IMR-90 (cell line): ENCODE data around the gene CMIP. TPM values are rescaled to one million over a fixed set of nuclear protein-coding genes. Genes with fewer than 3 reads are reported as not detected.
A peak's percentile ranks its signal among the peaks of the same experiment; 100 is the strongest.

ENCODE experiments used
- ATAC-seq: fragments of 200-7000 bp; cut with Tn5 transposase; 2 replicates; pipeline ENCODE4 v1.9.1; 2020; ENCODE audit warnings: low read depth, mild to moderate bottlenecking, moderate library complexity
- BruUV-seq: library from RNA; stranded (reverse); fragments of 400-500 nt; replicated peaks from 2 replicates; lab custom pipeline; 2021; lab: Mats Ljungman, UMichigan
- CTCF ChIA-PET: fragments of 300-600 bp; formaldehyde crosslinking; extraction: SDS; loops from one replicate; lab custom pipeline; 2021; ENCODE audit warnings: antibody characterized with exemption; lab: Yijun Ruan, JAX
- POLR2A ChIA-PET: fragments of 300-600 bp; sonication (Branson Sonifier 250); formaldehyde crosslinking; loops from one replicate; lab custom pipeline; 2022; ENCODE audit warnings: antibody characterized with exemption; ENCODE audit not compliant: unreplicated experiment; lab: Charles Lee
- DNase-seq: peaks from one replicate; pipeline ENCODE4 v3.0.0; 2013
- H2AFZ ChIP-seq: replicated peaks from 2 replicates; pipeline ENCODE3; 2013; ENCODE audit warnings: low read length, mild to moderate bottlenecking; ENCODE audit not compliant: poor library complexity
- H2AK5ac ChIP-seq: 2 replicates; pipeline ENCODE4 v1.6.1; 2013; ENCODE audit warnings: low read depth, low read length, inconsistent platforms
- H2AK9ac ChIP-seq: replicated peaks from 2 replicates; pipeline ENCODE3; 2013; ENCODE audit warnings: mild to moderate bottlenecking, low read depth, low read length, moderate library complexity; ENCODE audit not compliant: poor library complexity
- H2BK120ac ChIP-seq: 2 replicates; pipeline ENCODE4 v1.6.1; 2013; ENCODE audit warnings: low read depth, low read length, inconsistent platforms
- H2BK15ac ChIP-seq: 3 replicates; pipeline ENCODE4 v1.6.1; 2013; ENCODE audit warnings: low read depth, low read length, inconsistent platforms
- H2BK20ac ChIP-seq: 2 replicates; pipeline ENCODE4 v1.6.1; 2013; ENCODE audit warnings: low read depth, mild to moderate bottlenecking, inconsistent platforms, low read length, moderate library complexity
- H2BK5ac ChIP-seq: 2 replicates; pipeline ENCODE4 v1.6.1; 2013; ENCODE audit warnings: mild to moderate bottlenecking, low read depth, low read length, inconsistent platforms; ENCODE audit not compliant: poor library complexity, severe bottlenecking
- H3K14ac ChIP-seq: replicated peaks from 2 replicates; pipeline ENCODE4 v1.6.1; 2013; ENCODE audit warnings: low read depth, low read length, inconsistent platforms
- H3K18ac ChIP-seq: 2 replicates; pipeline ENCODE4 v1.6.1; 2013; ENCODE audit warnings: low read depth, low read length, control low read depth
- H3K23ac ChIP-seq: 2 replicates; pipeline ENCODE4 v1.6.1; 2013; ENCODE audit warnings: low read depth, low read length, inconsistent platforms
- H3K27ac ChIP-seq: 2 replicates; pipeline ENCODE4 v1.5.1; 2013; ENCODE audit warnings: mild to moderate bottlenecking, control low read depth, low read length; ENCODE audit not compliant: insufficient read depth
- H3K27me3 ChIP-seq: 2 replicates; pipeline ENCODE4 v1.6.1; 2013; ENCODE audit warnings: low read length; ENCODE audit not compliant: control insufficient read depth, insufficient read depth
- H3K36me3 ChIP-seq: 2 replicates; pipeline ENCODE4 v1.6.1; 2013; ENCODE audit warnings: low read length, mixed read lengths; ENCODE audit not compliant: control insufficient read depth, insufficient read depth
- H3K4ac ChIP-seq: 2 replicates; pipeline ENCODE4 v1.6.1; 2013; ENCODE audit warnings: low read depth, low read length, inconsistent platforms
- H3K4me1 ChIP-seq: 2 replicates; pipeline ENCODE4 v1.6.1; 2013; ENCODE audit warnings: low read length, mixed read lengths; ENCODE audit not compliant: control insufficient read depth, insufficient read depth
- H3K4me2 ChIP-seq: 2 replicates; pipeline ENCODE4 v1.6.1; 2013; ENCODE audit warnings: low read depth, mild to moderate bottlenecking, control low read depth, low read length, moderate library complexity
- H3K4me3 ChIP-seq: 2 replicates; pipeline ENCODE4 v1.5.1; 2013; ENCODE audit warnings: low read depth, mild to moderate bottlenecking, control low read depth, low read length, moderate library complexity; ENCODE audit not compliant: insufficient read depth
- H3K56ac ChIP-seq: 2 replicates; pipeline ENCODE4 v1.6.1; 2013; ENCODE audit warnings: low read length, inconsistent platforms; ENCODE audit not compliant: insufficient read depth; ENCODE audit errors: extremely low read depth
- H3K79me1 ChIP-seq, 2 experiments: 2 replicates each; pipeline ENCODE4 v1.6.1; 2013; ENCODE audit warnings: low read length in 2 of 2, inconsistent platforms in 1 of 2, low read depth in 1 of 2
- H3K9ac ChIP-seq: 2 replicates; pipeline ENCODE4 v1.6.1; 2013; ENCODE audit warnings: low read depth, low read length, control low read depth
- H3K9me1 ChIP-seq: 2 replicates; pipeline ENCODE4 v1.6.1; 2013; ENCODE audit warnings: low read length, inconsistent platforms; ENCODE audit not compliant: insufficient read depth
- H3K9me3 ChIP-seq: 2 replicates; pipeline ENCODE4 v1.6.1; 2013; ENCODE audit warnings: low read length; ENCODE audit not compliant: control insufficient read depth, insufficient read depth
- H4K20me1 ChIP-seq: 2 replicates; pipeline ENCODE4 v1.6.1; 2013; ENCODE audit warnings: low read length, inconsistent platforms; ENCODE audit not compliant: insufficient read depth
- H4K5ac ChIP-seq: 2 replicates; pipeline ENCODE4 v1.6.1; 2013; ENCODE audit warnings: mild to moderate bottlenecking, low read depth, low read length, control low read depth
- H4K8ac ChIP-seq, 2 experiments: 2 replicates each; pipeline ENCODE4 v1.6.1; 2013; ENCODE audit warnings: low read depth in 2 of 2, low read length in 2 of 2, control low read depth in 1 of 2, inconsistent platforms in 1 of 2
- H4K91ac ChIP-seq: 2 replicates; pipeline ENCODE4 v1.6.1; 2013; ENCODE audit warnings: low read depth, low read length, inconsistent platforms; ENCODE audit not compliant: insufficient read depth
- CHD1 ChIP-seq: IDR thresholded peaks from 2 replicates; pipeline ENCODE4 v1.6.1; 2012; ENCODE audit warnings: low read depth, low read length, improper control_type of control experiment
- MAZ ChIP-seq: IDR thresholded peaks from 2 replicates; pipeline ENCODE4 v1.6.1; 2012; ENCODE audit warnings: low read depth, mild to moderate bottlenecking, low read length, improper control_type of control experiment, moderate library complexity, borderline replicate concordance
- NFE2L2 ChIP-seq: fragments of 150-350 bp; IDR thresholded peaks from 2 replicates; pipeline ENCODE4 v1.6.1; 2016; ENCODE audit warnings: low read depth, mild to moderate bottlenecking, low read length
- RAD21 ChIP-seq: IDR thresholded peaks from 2 replicates; pipeline ENCODE4 v1.6.1; 2012; ENCODE audit warnings: low read length, improper control_type of control experiment
- WGBS, 2 experiments: methylation state at CpG; one replicate each; pipeline versions ENCODE4 v1.1.5 to v1.1.7; 2013; ENCODE audit warnings: missing lambda C conversion rate in 2 of 2; ENCODE audit not compliant: insufficient read length in 1 of 2; ENCODE audit errors: extremely low coverage in 2 of 2; 5-methylcytosine and 5-hydroxymethylcytosine counted together
- dilution Hi-C: fragments of 300-500 bp; cut with HindIII; formaldehyde crosslinking; loops from one replicate; pipeline ENCODE4 v1.14.3; 2018; ENCODE audit warnings: low sequenced_read_pairs; ENCODE audit not compliant: unreplicated experiment
- in situ Hi-C: fragments of 300-500 bp; cut with MboI; formaldehyde crosslinking; loops from 3 replicates; pipeline ENCODE4 v1.14.3; 2019; ENCODE audit warnings: low sequenced_read_pairs, inconsistent platforms, mixed read lengths
- intact Hi-C: fragments of 100-400 bp; cut with micrococcal nuclease; formaldehyde crosslinking; loops from 2 replicates; pipeline ENCODE4 v1.10.0; 2022
- polyA plus RNA-seq, 3 experiments: library from polyadenylated mRNA; depleted of rRNA; stranded (reverse); fragments of >200 nt; gene quantifications; 2 replicates each; pipeline ENCODE4 v1.2.3, GENCODE V29; 2012; ENCODE audit warnings: low replicate concordance in 1 of 3
- total RNA-seq: library from RNA; depleted of rRNA; stranded (reverse); fragments of >200 nt; gene quantifications from 2 replicates; pipeline ENCODE4 v1.2.3, GENCODE V29; 2012
- TF ChIP-seq, protein P1 (sequence below): conservative IDR thresholded peaks from 2 replicates; pipeline ENCODE4 v1.5.1; 2012; ENCODE audit warnings: mild to moderate bottlenecking, low read depth, low read length, improper control_type of control experiment

The CMIP gene
- total and polyA plus RNA-seq, 2 of the 4 experiments (the other 2 are of a cell fraction) = 3.2 to 11.6 TPM

DNA sequence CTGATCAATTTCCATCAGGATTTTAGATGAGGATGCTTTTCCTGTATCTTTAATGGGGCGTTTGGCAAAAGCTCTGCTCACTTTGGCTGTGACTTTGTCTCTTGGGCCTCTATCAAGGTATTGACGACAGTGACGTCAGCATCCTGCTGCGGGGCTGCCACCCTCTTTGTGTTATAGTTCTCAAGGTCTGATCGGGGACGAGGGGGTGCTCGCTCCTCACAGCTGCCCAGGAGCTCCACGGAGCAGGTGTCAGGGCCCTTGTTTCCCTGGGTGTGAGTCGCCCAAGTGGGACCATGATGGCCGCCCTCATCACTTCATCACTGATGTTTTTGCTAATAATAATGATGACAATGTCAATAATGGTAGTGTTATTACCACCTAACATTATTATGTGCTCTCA is 65.4 kb downstream of the CMIP start:
- POLR2A ChIA-PET = no interaction called here
- Histone ChIP-seq H3K4me1 (peaks cover 12% of the 10 kb centered on the region), H3K14ac (peak overlapping the region; percentile 84; the same call in 1 of the 2 replicates), H4K8ac (peak overlapping the region in 1 of 2 experiments; percentile 68; a peak in 2 of 4 replicates), H3K4me2 (no peak overlapping the region), H2BK20ac (peak overlapping the region; percentile 87), H2AK5ac (peak overlapping the region; percentile 49), H4K5ac (no peak overlapping the region), H3K9me1 (peaks cover 22% of the 10 kb centered on the region), H3K4me3 (no peak overlapping the region), H3K27me3 (no peaks in the 10 kb centered on the region), H3K9ac (no peak overlapping the region), H4K91ac (0 out of 2 replicates have a peak overlapping the region, but pooled peaks have one; percentile 32), H3K79me1 (peaks cover 60 to 75% of the 10 kb centered on the region in 2 experiments), H2AK9ac (peak overlapping the region; percentile 48), H2BK15ac (no peak overlapping the region; the same call in 2 of the 3 replicates), H4K20me1 (peaks cover 10% of the 10 kb centered on the region), H2BK5ac (no peak overlapping the region), H3K9me3 (peaks cover 3% of the 10 kb centered on the region), H2AFZ (no peak overlapping the region), H3K27ac (no peak overlapping the region), H2BK120ac (peak overlapping the region; percentile 79; the same call in 1 of the 2 replicates), H3K18ac (no peak overlapping the region), H3K36me3 (no peaks in the 10 kb centered on the region), H3K56ac (no peak overlapping the region), H3K23ac (peak overlapping the region; percentile 56; the same call in 1 of the 2 replicates), H3K4ac (peak overlapping the region; percentile 29; the same call in 1 of the 2 replicates)
- in situ Hi-C loops = no loop called here
- no TSS peak for BruUV-seq
- ATAC-seq = no peak
- CTCF ChIA-PET = no interaction called here
- DNase-seq = no peak
- intact Hi-C loops = no loop called here
- WGBS, 2 experiments = 100% methylated on average over 1 of the region's 10 CpGs; no CpG with 5 or more reads in 1 of the 2 experiments
- TF ChIP-seq NFE2L2 (no peak), MAZ (no peak), RAD21 (no peak), CHD1 (no peak)
- TF ChIP-seq, protein P1, sequence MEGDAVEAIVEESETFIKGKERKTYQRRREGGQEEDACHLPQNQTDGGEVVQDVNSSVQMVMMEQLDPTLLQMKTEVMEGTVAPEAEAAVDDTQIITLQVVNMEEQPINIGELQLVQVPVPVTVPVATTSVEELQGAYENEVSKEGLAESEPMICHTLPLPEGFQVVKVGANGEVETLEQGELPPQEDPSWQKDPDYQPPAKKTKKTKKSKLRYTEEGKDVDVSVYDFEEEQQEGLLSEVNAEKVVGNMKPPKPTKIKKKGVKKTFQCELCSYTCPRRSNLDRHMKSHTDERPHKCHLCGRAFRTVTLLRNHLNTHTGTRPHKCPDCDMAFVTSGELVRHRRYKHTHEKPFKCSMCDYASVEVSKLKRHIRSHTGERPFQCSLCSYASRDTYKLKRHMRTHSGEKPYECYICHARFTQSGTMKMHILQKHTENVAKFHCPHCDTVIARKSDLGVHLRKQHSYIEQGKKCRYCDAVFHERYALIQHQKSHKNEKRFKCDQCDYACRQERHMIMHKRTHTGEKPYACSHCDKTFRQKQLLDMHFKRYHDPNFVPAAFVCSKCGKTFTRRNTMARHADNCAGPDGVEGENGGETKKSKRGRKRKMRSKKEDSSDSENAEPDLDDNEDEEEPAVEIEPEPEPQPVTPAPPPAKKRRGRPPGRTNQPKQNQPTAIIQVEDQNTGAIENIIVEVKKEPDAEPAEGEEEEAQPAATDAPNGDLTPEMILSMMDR = no peak
- dilution Hi-C loops = no loop called here
